Thoracic aorta (tissue), 2 donors: ENCODE results near the gene ADD1. TPM values are rescaled to one million over a fixed set of nuclear protein-coding genes. Genes with fewer than 3 reads are reported as not detected.
A peak's percentile ranks its signal among the peaks of the same experiment; 100 is the strongest.

Source experiments
- ATAC-seq: fragments of 150-250 bp; one replicate; pipeline ENCODE4 v1.8.0; 2017; ENCODE audit warnings: low read depth; ENCODE audit not compliant: insufficient number of reproducible peaks, low FRiP score
- DNase-seq: peaks from one replicate; pipeline ENCODE4 v3.0.0-alpha.2; 2020; ENCODE audit warnings: low spot score
- H3K27ac ChIP-seq, 2 donors: fragments of 200-600 bp; sonication (generic); 1 replicate in 1 of 2; 2 replicates in 1 of 2; pipeline ENCODE4 v1.5.1; 2016; ENCODE audit warnings: mild to moderate bottlenecking in 2 of 2, moderate library complexity in 2 of 2
- H3K27me3 ChIP-seq: fragments of 200-600 bp; sonication (generic); replicated peaks from 2 replicates; pipeline ENCODE4 v1.6.0; 2016; ENCODE audit warnings: mild to moderate bottlenecking; ENCODE audit not compliant: insufficient read depth
- H3K36me3 ChIP-seq: fragments of 200-600 bp; sonication (generic); one replicate; pipeline ENCODE4 v1.5.1; 2016
- H3K4me1 ChIP-seq, 2 donors: fragments of 200-600 bp; sonication (generic); 1 replicate in 1 of 2; 2 replicates in 1 of 2; pipeline versions ENCODE4 v1.5.1 to v1.6.0; 2016; ENCODE audit warnings: low read depth in 2 of 2, mild to moderate bottlenecking in 1 of 2; ENCODE audit not compliant: control insufficient read depth in 1 of 2
- H3K4me3 ChIP-seq: fragments of 200-600 bp; sonication (generic); 2 replicates; pipeline ENCODE4 v1.5.1; 2016; ENCODE audit warnings: mild to moderate bottlenecking
- H3K9me3 ChIP-seq: fragments of 200-600 bp; sonication (generic); 2 replicates; pipeline ENCODE4 v1.5.1; 2016
- CTCF ChIP-seq: fragments of 200-600 bp; sonication (generic); IDR thresholded peaks from one replicate; pipeline ENCODE4 v1.5.1; 2019; ENCODE audit warnings: antibody characterized with exemption
- total RNA-seq, 2 donors: library from RNA; depleted of rRNA; stranded (reverse); fragments of >200 nt; gene quantifications; one replicate each; pipeline versions ENCODE4 v1.1.0 to v1.2.3, GENCODE V29; 2016

ADD1 gene
- total RNA-seq, 2 donors from 2014 or later: 256 to 338 TPM

GRCh38 chr4:2939383-2940243 is 96.0 kb downstream of the ADD1 start:
- Histone ChIP-seq H3K36me3 (peaks cover 64% of the 10 kb centered on the region), H3K9me3 (no peaks in the 10 kb centered on the region), H3K4me3 (no peak overlapping the region), H3K27me3 (no peaks in the 10 kb centered on the region), H3K4me1 (peaks cover 5 to 15% of the 10 kb centered on the region in 2 donors), H3K27ac (no peak overlapping the region)
- ATAC-seq (no peak), DNase-seq (peak; percentile 1)
- TF ChIP-seq CTCF: no peak

GRCh38 chr4:2940267-2941137 is 96.9 kb downstream of the ADD1 start:
- no peaks in the 10 kb centered on the region for H3K27me3 ChIP-seq
- no peak for ATAC-seq
- peak; percentile 0 for DNase-seq
- no peak overlapping the region for H3K4me3 ChIP-seq
- peaks cover 71% of the 10 kb centered on the region for H3K36me3 ChIP-seq
- no peak for TF ChIP-seq CTCF
- H3K9me3 ChIP-seq: no peaks in the 10 kb centered on the region
- H3K4me1 ChIP-seq: peaks cover 3 to 10% of the 10 kb centered on the region in 2 donors
- H3K27ac ChIP-seq: no peak overlapping the region

GRCh38 chr4:2941138-2942036 is 97.7 kb downstream of the ADD1 start:
- ATAC-seq (no peak), DNase-seq (no peak)
- H3K4me3 ChIP-seq: no peak overlapping the region
- H3K9me3 ChIP-seq: no peaks in the 10 kb centered on the region
- no peak for TF ChIP-seq CTCF
- H3K4me1 ChIP-seq: peaks cover 0 to 2% of the 10 kb centered on the region in 2 donors
- no peak overlapping the region for H3K27ac ChIP-seq
- no peaks in the 10 kb centered on the region for H3K27me3 ChIP-seq
- H3K36me3 ChIP-seq: peaks cover 75% of the 10 kb centered on the region

GRCh38 chr4:2942037-2942531 is 98.4 kb downstream of the ADD1 start:
- peaks cover 82% of the 10 kb centered on the region for H3K36me3 ChIP-seq
- H3K4me1 ChIP-seq: no peaks in the 10 kb centered on the region
- no peak for ATAC-seq
- no peaks in the 10 kb centered on the region for H3K9me3 ChIP-seq
- DNase-seq: no peak
- TF ChIP-seq CTCF: no peak
- no peaks in the 10 kb centered on the region for H3K27me3 ChIP-seq
- no peak overlapping the region for H3K27ac ChIP-seq
- no peak overlapping the region for H3K4me3 ChIP-seq
